ENCODE data around the gene DXO. TPM values are rescaled to one million over a fixed set of nuclear protein-coding genes. Genes with fewer than 3 reads are reported as not detected.

Gene DXO
- polyA plus RNA-seq, 3 donors, result 5.5 to 49.6 (median 10.4) TPM

GRCh38 chr6:31949926-31950548, 21.9 kb downstream of the DXO start:
- Histone ChIP-seq H3K27me3 (ENCODE audit: control insufficient read depth in 2 of 2, insufficient read depth in 2 of 2, low read length in 2 of 2) (no peaks in the 10 kb centered on the region), H3K4me1 (ENCODE audit: control insufficient read depth in 1 of 2, insufficient read depth in 2 of 2, low read length in 2 of 2) (peaks cover 3 to 4% of the 10 kb centered on the region in 2 donors), H2AFZ (ENCODE audit: insufficient read depth, low read depth, low read length, poor library complexity, severe bottlenecking) (no peak overlapping the region), H3K9ac (ENCODE audit: insufficient read depth, low read length, poor library complexity, severe bottlenecking) (no peak overlapping the region), H4K20me1 (ENCODE audit: insufficient read depth, low read length) (no peaks in the 10 kb centered on the region), H3K79me2 (ENCODE audit: insufficient read depth, low read length) (no peaks in the 10 kb centered on the region), H3K9me3 (replicated peaks in 1 of 2; ENCODE audit: control insufficient read depth in 1 of 2, insufficient read depth in 1 of 2, low read length in 2 of 2) (no peaks in the 10 kb centered on the region), H3K4me2 (replicated peaks; ENCODE audit: extremely low read depth, low read length, poor library complexity, severe bottlenecking) (no peak overlapping the region), H3K4me3 (replicated peaks in 1 of 3; ENCODE audit: low read depth in 2 of 3, low read length in 3 of 3) (no peak overlapping the region), H3K27ac (ENCODE audit: low read depth in 1 of 2, low read length in 2 of 2) (no peak overlapping the region), H3K36me3 (replicated peaks in 1 of 2; ENCODE audit: control insufficient read depth in 1 of 2, insufficient read depth in 2 of 2, low read length in 2 of 2) (peaks cover 44% of the 10 kb centered on the region in 2 donors)
- H3K27me3 Mint-ChIP-seq (ENCODE audit: low read depth in 3 of 3), result peaks cover 5 to 18% (median 15%) of the 10 kb centered on the region in 3 donors
- H3K27ac Mint-ChIP-seq, result no peak overlapping the region
- TF ChIP-seq, protein P1, sequence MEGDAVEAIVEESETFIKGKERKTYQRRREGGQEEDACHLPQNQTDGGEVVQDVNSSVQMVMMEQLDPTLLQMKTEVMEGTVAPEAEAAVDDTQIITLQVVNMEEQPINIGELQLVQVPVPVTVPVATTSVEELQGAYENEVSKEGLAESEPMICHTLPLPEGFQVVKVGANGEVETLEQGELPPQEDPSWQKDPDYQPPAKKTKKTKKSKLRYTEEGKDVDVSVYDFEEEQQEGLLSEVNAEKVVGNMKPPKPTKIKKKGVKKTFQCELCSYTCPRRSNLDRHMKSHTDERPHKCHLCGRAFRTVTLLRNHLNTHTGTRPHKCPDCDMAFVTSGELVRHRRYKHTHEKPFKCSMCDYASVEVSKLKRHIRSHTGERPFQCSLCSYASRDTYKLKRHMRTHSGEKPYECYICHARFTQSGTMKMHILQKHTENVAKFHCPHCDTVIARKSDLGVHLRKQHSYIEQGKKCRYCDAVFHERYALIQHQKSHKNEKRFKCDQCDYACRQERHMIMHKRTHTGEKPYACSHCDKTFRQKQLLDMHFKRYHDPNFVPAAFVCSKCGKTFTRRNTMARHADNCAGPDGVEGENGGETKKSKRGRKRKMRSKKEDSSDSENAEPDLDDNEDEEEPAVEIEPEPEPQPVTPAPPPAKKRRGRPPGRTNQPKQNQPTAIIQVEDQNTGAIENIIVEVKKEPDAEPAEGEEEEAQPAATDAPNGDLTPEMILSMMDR (IDR thresholded peaks at IDR 0.05), result no peak
- H3K4me3 Mint-ChIP-seq, result no peak overlapping the region
- no peak for DNase-seq
- H3K36me3 Mint-ChIP-seq, result peaks cover 35 to 37% of the 10 kb centered on the region in 2 donors
- H3K4me1 Mint-ChIP-seq, result peaks cover 20% of the 10 kb centered on the region
- intact Hi-C loops (cut with micrococcal nuclease), result loop anchor here in 1 of 2 donors (5.0 to 10.0 kb wide), 3 partner anchors 53 to 405 kb away; partner anchors contain the start of genes ATP6V1G2, DDX39B, EHMT2 and NFKBIL1
- peaks cover 0 to 1% (median 0%) of the 10 kb centered on the region in 7 donors for H3K9me3 Mint-ChIP-seq
- 100% methylated on average over 3 of the region's 7 CpGs for WGBS (ENCODE audit: insufficient coverage)

DNA sequence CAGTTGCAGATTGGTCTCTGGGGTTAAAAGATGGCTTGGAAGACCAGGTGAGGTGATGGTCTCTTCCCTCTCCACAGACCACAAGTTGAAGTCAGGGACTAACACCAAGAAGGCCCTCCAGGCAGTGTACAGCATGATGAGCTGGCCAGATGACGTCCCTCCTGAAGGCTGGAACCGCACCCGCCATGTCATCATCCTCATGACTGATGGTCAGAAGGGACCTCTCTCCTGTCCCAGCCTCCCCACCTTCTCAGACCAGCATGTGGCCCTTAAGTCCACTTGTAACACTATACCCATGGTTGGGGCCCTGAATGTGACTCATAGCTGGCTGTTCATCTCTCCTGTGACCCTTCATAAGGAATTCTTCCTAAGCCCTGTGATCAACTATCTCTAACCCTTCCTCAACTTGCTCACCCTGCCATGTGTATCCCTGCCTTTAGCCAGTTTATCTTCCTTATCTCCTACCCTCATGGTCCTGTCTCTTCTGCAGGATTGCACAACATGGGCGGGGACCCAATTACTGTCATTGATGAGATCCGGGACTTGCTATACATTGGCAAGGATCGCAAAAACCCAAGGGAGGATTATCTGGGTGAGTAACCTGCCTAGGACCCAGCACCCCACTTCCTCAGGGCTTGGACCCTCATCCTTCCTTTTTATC, 23.1 kb downstream of the DXO start:
- peak overlapping the region in 2 of 7 donors; percentile 8 to 33 for H3K27ac Mint-ChIP-seq
- 86% methylated on average over 5 of the region's 6 CpGs for WGBS (ENCODE audit: insufficient coverage)

More for the DNA sequence above, 23.1 kb downstream of the DXO start:
- intact Hi-C loops (cut with micrococcal nuclease), result no loop called here
- Histone ChIP-seq H3K27me3 (ENCODE audit: control insufficient read depth in 2 of 2, insufficient read depth in 2 of 2, low read length in 2 of 2) (no peaks in the 10 kb centered on the region), H3K9ac (ENCODE audit: insufficient read depth, low read length, poor library complexity, severe bottlenecking) (no peak overlapping the region), H2AFZ (ENCODE audit: insufficient read depth, low read depth, low read length, poor library complexity, severe bottlenecking) (no peak overlapping the region), H3K9me3 (replicated peaks in 1 of 2; ENCODE audit: control insufficient read depth in 1 of 2, insufficient read depth in 1 of 2, low read length in 2 of 2) (no peaks in the 10 kb centered on the region), H3K36me3 (replicated peaks in 1 of 2; ENCODE audit: control insufficient read depth in 1 of 2, insufficient read depth in 2 of 2, low read length in 2 of 2) (peaks cover 32 to 33% of the 10 kb centered on the region in 2 donors), H4K20me1 (ENCODE audit: insufficient read depth, low read length) (no peaks in the 10 kb centered on the region), H3K79me2 (ENCODE audit: insufficient read depth, low read length) (no peaks in the 10 kb centered on the region), H3K4me3 (replicated peaks in 1 of 3; ENCODE audit: low read depth in 2 of 3, low read length in 3 of 3) (no peak overlapping the region), H3K4me1 (ENCODE audit: control insufficient read depth in 1 of 2, insufficient read depth in 2 of 2, low read length in 2 of 2) (peaks cover 3 to 4% of the 10 kb centered on the region in 2 donors), H3K4me2 (replicated peaks; ENCODE audit: extremely low read depth, low read length, poor library complexity, severe bottlenecking) (no peak overlapping the region), H3K27ac (ENCODE audit: low read depth in 1 of 2, low read length in 2 of 2) (no peak overlapping the region)
- H3K9me3 Mint-ChIP-seq, result peaks cover 0 to 1% (median 0%) of the 10 kb centered on the region in 7 donors
- H3K27me3 Mint-ChIP-seq (ENCODE audit: low read depth in 3 of 3), result peaks cover 9 to 24% (median 20%) of the 10 kb centered on the region in 3 donors
- H3K4me3 Mint-ChIP-seq, result peak overlapping the region in 1 of 2 donors; percentile 22
- TF ChIP-seq, protein P1 (IDR thresholded peaks at IDR 0.05), result no peak
- DNase-seq, result peak; percentile 11 to 70 (median 33)
- peaks cover 20% of the 10 kb centered on the region for H3K4me1 Mint-ChIP-seq
- peaks cover 23 to 26% of the 10 kb centered on the region in 2 donors for H3K36me3 Mint-ChIP-seq

Data from CD14-positive monocyte (primary cell).